ENCODE measurements around the gene FAM81B. TPM values are rescaled to one million over a fixed set of nuclear protein-coding genes. Genes with fewer than 3 reads are reported as not detected.
"Not testable (repeated sequence)": the region's sequence is repeated elsewhere in the genome, so short reads cannot be mapped to it uniquely, and the experiment has no call there.

Gene FAM81B
- total RNA-seq, result 0.62 TPM

GRCh38 chr5:95390812-95391492 lies at the start of gene FAM81B:
Gene FAM81B (plus strand): TSS chr5:95391366. CDS start chr5:95391390, 24 bp downstream.
- DNase-seq, result no peak

GRCh38 chr5:95341444-95341843 lies 49.7 kb upstream of the FAM81B start:
- not testable (repeated sequence) for DNase-seq

GRCh38 chr5:95347506-95348120 lies 43.6 kb upstream of the FAM81B start:
- DNase-seq, result no peak

- DNase-seq, result no peak
Measured at GRCh38 chr5:95350631-95351030, 40.5 kb upstream of the FAM81B start.

- DNase-seq, result no peak
Measured at GRCh38 chr5:95352691-95353090, 38.5 kb upstream of the FAM81B start.

- DNase-seq, result no peak
Measured at GRCh38 chr5:95358320-95358719, 32.8 kb upstream of the FAM81B start.

- no peak for DNase-seq
Measured at GRCh38 chr5:95358848-95359247, 32.3 kb upstream of the FAM81B start.

GRCh38 chr5:95360667-95361066 lies 30.5 kb upstream of the FAM81B start:
- DNase-seq, result not testable (repeated sequence)

- no peak for DNase-seq
Measured at GRCh38 chr5:95365302-95366095, 25.7 kb upstream of the FAM81B start.

- DNase-seq, result no peak
Measured at GRCh38 chr5:95369782-95370181, 21.4 kb upstream of the FAM81B start.

GRCh38 chr5:95374061-95374460 lies 17.1 kb upstream of the FAM81B start:
- DNase-seq, result no peak

GRCh38 chr5:95375591-95375990 lies 15.6 kb upstream of the FAM81B start:
- DNase-seq, result no peak

- no peak for DNase-seq
Measured at GRCh38 chr5:95379133-95379532, 12.0 kb upstream of the FAM81B start.

GRCh38 chr5:95380103-95380628 lies 11.0 kb upstream of the FAM81B start:
- DNase-seq, result no peak

- DNase-seq, result no peak
Measured at GRCh38 chr5:95382801-95383200, 8.4 kb upstream of the FAM81B start.

GRCh38 chr5:95384485-95385213 lies 6.5 kb upstream of the FAM81B start:
- DNase-seq, result no peak

- no peak for DNase-seq
Measured at GRCh38 chr5:95385334-95385733, 5.8 kb upstream of the FAM81B start.

- DNase-seq, result not testable (repeated sequence)
Measured at GRCh38 chr5:95391965-95392364, 799 bp downstream of the FAM81B start.

- DNase-seq, result no peak
Measured at GRCh38 chr5:95392593-95393182, 1.5 kb downstream of the FAM81B start.

- no peak for DNase-seq
Measured at GRCh38 chr5:95393279-95393678, 2.1 kb downstream of the FAM81B start.

GRCh38 chr5:95398989-95399388 lies 7.8 kb downstream of the FAM81B start:
- DNase-seq, result no peak

- DNase-seq, result no peak
Measured at GRCh38 chr5:95401626-95402025, 10.5 kb downstream of the FAM81B start.

All from occipital lobe (tissue), 2 donors.